ENCODE data around the gene TBC1D3G.
"Not testable (repeated sequence)": the region's sequence is repeated elsewhere in the genome, so short reads cannot be mapped to it uniquely, and the experiment has no call there.

TBC1D3G gene

DNA sequence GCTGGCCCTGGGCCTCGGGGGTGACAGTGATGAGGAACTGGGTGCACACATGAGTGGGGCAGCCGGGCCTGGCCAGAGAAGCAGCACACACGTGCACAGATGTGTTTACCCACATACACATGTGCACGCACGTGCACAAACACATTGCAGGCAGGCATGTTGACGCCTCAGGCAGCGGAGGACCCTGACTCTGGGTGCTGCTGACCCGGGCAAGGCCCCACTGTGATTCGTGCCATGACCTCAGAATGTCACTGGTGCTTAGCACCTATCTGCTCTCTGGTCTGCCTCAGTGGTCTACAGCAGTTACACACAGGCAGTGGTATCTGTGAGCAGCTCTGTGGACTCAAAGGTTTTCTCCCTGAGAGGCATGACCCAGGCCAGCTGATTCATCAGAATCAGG, at the start of gene TBC1D3G:
TBC1D3G (plus strand) TSS at position 301 of the 400 bp plus-strand sequence. CDS start 1,528 bp downstream, outside the sequence.
- DNase-seq = not testable (repeated sequence)

- DNase-seq = not testable (repeated sequence)
These were observed 40.4 kb upstream of the TBC1D3G start for GRCh38 chr17:36283256-36283655.

- not testable (repeated sequence) for DNase-seq
These were observed 39.5 kb upstream of the TBC1D3G start for GRCh38 chr17:36284219-36284618.

DNA sequence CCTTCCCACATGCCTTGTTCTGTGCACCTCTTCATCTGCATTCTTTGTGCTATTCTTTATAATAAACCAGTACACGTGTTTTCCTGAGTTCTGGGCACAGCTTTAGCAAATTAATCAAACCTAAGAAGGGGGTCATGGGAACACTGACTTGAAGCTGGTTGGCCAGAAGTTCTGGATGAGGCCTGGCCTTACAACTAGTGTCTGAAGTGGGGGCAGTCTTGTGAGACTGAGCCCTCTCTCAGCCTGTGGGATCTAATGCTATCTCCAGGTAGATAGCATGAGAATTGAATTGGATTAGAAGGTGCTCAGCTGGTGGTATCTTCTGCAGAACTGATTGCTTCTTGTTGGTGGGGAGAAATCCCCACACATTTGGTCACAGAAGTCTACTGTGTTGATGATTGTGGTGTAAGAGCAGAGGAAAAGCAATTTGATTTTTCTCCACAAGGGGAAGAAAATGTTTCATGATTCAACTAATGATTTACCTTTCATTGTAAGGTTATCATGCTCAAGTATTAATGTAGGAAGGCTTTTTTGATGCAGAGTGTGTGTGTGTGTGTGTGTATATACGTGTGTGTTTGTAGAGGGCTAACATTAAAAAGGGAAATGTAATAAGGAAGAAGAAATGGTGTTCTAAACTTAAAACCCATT, 33.6 kb upstream of the TBC1D3G start:
- DNase-seq = not testable (repeated sequence)

DNA sequence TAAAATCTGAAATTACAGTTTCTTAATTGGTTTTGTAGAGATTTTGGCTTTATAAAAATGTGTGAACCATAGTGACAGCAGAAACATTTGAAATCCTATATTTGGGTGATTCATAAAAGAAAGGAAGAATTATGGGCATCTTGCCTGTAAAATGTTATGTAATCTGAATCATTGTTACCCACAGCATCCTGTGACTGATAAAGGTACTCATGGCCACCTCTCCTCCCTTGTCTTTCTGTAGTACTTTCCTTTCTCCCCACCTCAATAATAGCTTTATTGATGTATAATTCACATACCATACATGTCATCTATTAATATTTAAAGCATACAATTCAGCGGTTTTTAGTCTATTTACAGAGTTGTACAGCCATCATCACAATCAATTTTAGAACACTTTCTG, 28.5 kb upstream of the TBC1D3G start:
- DNase-seq = not testable (repeated sequence)

DNA sequence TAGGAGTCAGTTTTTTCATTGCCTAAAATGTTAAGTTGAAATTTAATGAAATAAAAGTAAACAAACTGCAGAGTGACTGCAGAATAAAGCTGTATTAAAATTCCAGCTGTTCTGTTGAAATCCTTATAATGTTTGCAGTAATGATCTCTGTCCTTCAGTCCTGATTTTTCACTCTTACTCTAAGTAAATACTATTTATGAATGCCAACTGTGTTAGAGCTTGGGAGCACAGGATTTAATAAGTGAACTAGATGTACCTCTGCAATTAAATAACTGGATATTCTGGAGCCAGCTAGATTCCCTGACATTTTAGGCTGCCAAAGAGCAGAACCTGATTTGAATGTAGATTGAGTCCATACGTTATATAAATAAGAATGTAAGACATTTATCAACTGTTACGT, 7.9 kb upstream of the TBC1D3G start:
- DNase-seq = not testable (repeated sequence)

GRCh38 chr17:36362496-36362895, 38.8 kb downstream of the TBC1D3G start:
- not testable (repeated sequence) for DNase-seq

- not testable (repeated sequence) for DNase-seq
These were observed 52.3 kb downstream of the TBC1D3G start for GRCh38 chr17:36375938-36376337.

Data from kidney glomerular epithelial cell (primary cell).